DMS79 treated with DMSO at 0.1 percent for 48 hours (cell line): ENCODE measurements around the gene ARMC12.
"Not testable (repeated sequence)": the region's sequence is repeated elsewhere in the genome, so short reads cannot be mapped to it uniquely, and the experiment has no call there.

ENCODE experiments used
- DNase-seq: peaks from one replicate; lab custom pipeline; 2025; lab: John Stamatoyannopoulos, UW

ARMC12 gene, protein sequence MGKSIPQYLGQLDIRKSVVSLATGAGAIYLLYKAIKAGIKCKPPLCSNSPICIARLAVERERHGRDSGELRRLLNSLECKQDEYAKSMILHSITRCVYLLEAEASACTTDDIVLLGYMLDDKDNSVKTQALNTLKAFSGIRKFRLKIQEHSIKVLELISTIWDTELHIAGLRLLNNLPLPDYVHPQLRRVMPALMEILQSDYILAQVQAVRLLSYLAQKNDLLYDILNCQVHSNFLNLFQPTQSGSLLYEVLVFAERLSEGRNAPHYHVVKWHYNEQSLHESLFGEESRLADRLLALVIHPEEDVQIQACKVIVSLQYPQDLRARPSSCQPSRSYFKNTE

DNA sequence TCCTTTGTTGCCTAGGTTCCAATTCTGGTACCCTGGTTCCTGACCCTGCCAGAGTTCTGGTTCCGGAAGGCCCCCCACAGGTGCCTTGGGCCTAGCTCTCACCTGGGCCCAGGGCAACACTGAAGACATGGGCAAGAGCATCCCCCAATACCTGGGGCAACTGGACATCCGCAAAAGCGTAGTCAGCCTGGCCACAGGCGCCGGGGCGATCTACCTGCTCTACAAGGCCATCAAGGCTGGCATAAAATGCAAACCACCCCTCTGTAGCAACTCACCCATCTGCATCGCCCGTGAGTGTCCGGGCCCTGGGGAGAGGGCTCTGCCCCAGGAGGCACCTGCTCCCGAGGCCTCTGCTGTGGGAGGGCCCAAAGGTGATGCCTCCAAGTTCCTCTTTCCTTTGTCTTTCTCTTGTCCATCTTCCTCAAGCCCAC, at the start of gene ARMC12:
Gene ARMC12, plus strand, starts transcription at position 51 of the 431 bp plus-strand sequence. Its CDS starts 77 bp downstream, at position 128.
- DNase-seq = no peak

GRCh38 chr6:35687658-35688604, 48.9 kb upstream of the ARMC12 start:
- DNase-seq = peak; percentile 69

DNA sequence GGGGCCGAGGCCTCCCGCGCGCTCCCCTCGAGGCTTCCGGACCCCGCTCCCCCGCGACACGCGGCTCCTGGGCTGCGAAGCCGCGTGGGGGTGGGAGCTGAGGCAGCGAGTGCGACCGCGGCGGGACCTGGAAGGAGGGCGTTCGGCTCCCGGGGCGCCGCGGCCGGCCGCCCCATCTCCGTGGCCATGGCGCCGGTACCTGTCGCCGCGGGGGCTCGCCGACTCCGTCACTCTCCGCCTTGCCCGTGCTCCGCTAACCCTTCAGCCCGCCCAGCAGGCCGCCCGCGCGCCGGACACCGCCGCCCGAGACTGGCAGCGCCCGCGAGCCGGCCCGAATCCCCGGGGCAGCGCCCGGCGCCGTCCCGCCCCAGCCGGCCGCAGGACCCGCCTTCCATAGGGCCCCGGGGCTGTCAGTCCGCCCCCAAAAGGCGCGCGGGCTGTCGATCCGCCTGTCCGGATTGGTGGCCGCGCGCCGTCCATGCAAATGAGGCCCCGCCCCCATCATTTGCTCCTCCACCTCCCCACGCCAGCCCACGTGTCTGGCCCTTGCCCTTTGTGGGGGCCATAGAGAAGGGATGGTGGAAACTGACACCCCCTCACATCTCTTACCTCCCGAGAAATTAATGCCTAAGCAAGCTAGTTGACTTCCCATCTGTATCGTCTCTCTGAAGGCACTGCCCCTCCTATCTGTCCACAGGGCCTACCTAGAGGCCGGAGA, 48.1 kb upstream of the ARMC12 start, which contains the start of gene FKBP5:
Gene FKBP5, minus strand, starts transcription at position 311 of the 718 bp plus-strand sequence. CDS start 46,091 bp downstream, outside the sequence.
- DNase-seq = peak; percentile 71

DNA sequence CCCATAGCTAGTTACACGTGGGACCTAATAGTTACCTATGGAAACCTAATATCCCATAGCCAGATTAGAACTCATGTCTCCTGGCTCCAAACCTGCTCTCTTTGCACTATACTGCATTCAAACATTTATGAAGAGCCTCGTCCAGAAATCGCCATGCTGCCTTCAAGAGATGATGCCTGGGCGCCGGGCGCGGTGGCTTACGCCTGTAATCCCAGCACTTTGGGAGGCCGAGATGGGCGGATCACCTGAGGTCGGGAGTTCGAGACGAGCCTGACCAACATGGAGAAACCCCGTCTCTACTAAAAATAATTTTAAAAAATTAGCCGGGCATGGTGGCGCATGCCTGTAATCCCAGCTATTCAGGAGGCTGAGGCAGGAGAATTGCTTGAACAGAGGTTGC, 46.8 kb upstream of the ARMC12 start:
- DNase-seq = not testable (repeated sequence)

DNA sequence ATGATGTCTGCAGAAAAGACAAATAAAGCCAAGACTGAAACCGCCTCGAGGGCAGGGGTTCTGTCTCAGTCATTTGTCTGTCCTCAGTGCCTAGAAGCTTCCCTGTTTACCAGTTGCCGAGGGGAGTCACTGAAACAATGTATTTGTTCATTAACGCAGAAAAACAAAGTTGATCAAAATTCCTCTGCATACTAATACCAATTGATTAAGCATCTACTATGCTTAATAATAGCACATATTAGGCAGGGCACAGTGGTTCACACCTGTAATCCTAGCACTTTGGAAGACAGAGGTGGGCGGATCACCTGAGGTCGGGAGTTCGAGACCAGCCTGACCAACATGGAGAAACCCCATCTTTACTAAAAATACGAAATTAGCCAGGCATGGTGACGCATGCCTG, 46.3 kb upstream of the ARMC12 start:
- no peak for DNase-seq

DNA sequence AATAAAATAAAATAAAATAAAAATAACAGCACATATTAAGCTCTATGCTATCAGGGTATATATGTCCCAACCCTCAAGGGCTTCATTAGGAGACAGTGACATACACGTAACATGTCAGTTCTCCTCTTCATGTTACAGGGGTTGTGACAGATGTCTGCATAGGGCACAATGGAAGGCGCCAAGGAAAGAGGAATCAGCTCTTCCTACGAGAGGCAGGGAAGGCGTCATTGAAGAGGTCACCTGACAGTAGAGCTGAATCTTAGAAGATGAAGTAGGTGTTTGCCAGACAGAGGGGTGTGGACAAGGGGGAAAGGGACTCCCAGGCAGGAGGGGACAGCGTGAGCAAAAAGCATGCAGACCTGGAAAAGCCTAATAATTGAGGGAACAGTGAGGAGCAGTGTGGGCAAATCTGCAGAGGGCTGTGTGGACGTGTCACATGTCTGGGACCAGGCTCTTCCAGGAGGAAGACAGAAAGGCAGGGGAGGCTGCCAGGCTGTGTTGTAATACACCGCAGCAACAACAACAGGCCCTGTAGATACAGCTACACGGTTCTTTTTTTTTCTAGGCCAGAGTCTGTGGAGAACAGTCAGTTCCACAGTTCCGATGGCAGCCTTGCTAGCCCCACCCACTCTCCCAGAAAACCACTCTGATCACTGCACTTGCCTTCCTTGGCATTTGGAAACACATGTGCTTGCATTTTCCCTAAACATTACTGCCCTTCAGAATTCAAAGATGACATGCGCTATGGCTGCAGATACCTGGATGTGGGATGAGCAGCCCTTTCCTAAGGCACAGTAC, 45.6 kb upstream of the ARMC12 start:
- no peak for DNase-seq

- DNase-seq = no peak
These were observed 42.4 kb upstream of the ARMC12 start for GRCh38 chr6:35694462-35694861.

- DNase-seq = not testable (repeated sequence)
These were observed 38.4 kb upstream of the ARMC12 start for GRCh38 chr6:35698430-35698829.

GRCh38 chr6:35698858-35699257, 38.0 kb upstream of the ARMC12 start:
- no peak for DNase-seq

- no peak for DNase-seq
These were observed 33.3 kb upstream of the ARMC12 start for GRCh38 chr6:35703554-35703953.

GRCh38 chr6:35706468-35706867, 30.4 kb upstream of the ARMC12 start:
- no peak for DNase-seq

GRCh38 chr6:35707714-35708407, 29.0 kb upstream of the ARMC12 start:
- DNase-seq = no peak

- DNase-seq = no peak
These were observed 28.2 kb upstream of the ARMC12 start for GRCh38 chr6:35708585-35708984.

DNA sequence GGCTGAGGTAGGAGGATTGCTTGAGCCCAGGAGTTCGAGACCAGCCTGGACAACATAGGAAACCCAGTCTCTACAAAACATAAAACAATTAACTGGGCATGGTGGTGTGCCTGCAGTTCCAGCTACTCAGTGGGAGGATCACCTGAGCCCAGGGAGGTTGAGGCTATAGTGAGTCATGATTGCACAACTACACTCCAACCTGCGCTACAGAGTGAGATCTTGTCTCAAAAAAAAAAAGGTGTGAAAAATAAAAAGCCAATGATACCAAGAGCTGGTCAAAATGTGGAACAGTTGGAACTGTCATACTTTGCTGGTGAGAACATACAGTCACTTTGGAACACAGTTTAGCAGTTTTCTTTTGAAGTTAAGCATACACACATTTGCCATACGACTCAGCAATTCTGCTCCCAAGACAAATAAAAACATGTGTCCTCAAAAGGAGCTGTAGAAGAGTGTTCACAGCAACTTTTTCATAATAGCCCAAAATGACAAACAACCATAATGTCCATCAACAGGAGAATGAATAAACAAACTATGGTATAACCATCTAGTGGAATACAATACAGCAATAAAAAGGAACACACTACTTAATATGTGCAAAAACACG, 26.5 kb upstream of the ARMC12 start:
- DNase-seq = no peak

DNA sequence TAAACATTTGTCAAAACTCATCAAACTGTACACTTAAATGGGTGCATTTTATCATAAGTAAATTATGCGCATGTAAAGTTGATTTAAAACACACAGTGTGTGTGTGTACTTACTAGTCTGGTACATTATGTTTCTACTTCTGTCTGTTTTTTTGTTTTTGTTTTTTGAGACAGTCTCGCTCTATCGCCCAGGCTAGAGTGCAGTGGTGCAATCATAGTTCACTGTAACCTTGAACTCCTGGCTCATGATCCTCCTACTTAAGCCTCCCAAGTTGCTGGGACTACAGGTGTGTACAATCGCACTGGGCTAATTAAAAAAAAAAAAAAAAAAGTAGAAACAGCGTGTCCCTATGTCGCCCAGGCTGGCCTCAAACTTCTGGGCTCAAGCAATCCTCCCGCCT, 25.1 kb upstream of the ARMC12 start:
- no peak for DNase-seq

- DNase-seq = no peak
These were observed 23.6 kb upstream of the ARMC12 start for GRCh38 chr6:35713006-35713767.

GRCh38 chr6:35716798-35717197, 20.0 kb upstream of the ARMC12 start:
- no peak for DNase-seq

DNA sequence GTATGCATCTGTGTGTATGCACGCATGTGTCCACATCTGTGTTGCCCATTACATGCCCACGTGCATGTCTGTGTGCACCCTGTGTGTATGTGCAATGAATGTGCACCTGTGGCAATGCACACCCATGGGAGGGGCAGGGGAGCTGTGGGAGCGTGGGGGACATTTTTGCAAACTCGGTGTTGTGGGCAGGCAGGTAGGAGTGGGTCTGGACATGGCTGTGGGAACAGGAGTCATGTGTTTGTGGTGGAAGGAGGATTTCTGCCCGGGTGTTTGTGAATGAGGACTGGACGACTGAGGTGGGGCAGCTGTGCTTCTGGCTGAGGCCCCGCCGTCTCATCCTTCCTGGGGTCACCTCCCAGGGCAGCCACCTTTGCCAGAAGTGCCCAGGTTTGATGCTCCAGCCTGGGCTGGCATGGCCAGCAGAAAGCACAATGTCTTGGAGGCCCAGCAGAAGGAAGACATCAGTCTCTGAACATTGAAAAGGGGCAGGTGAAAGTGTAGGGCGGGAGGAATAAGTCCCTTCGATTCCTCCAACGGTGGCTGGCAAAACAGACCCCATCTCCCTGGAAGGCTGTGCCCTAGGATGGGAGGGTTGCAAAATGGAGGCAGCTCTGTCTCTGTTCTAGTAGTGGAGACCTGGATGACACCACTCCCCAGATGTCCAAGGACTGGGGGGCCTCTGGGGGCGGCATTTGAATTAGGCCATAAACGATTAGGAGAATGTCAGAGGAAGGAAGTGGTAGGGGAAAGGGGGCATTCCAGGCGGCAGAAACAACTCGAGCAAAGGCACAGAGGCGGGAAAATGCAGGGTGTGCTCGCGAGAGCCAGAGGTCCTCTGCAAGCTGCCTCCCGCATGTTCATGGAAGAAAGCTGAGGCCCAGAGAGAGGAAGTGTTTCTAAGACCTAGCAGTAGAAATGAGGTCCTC, 19.1 kb upstream of the ARMC12 start:
- no peak for DNase-seq
